IPS-15b (cell line): Measurements from ENCODE around the gene CTIF.

Source experiments
- H3K27me3 ChIP-seq: one replicate; pipeline ENCODE4 v1.6.1; 2013; ENCODE audit warnings: low read length; ENCODE audit not compliant: control insufficient read depth, insufficient read depth
- H3K36me3 ChIP-seq: one replicate; pipeline ENCODE4 v1.6.1; 2013; ENCODE audit warnings: low read length; ENCODE audit not compliant: control insufficient read depth, insufficient read depth
- H3K4me1 ChIP-seq: one replicate; pipeline ENCODE4 v1.6.1; 2013; ENCODE audit warnings: mild to moderate bottlenecking, low read length; ENCODE audit not compliant: control insufficient read depth, insufficient read depth
- H3K4me3 ChIP-seq: one replicate; pipeline ENCODE4 v1.5.1; 2013; ENCODE audit warnings: low read depth, low read length
- H3K9ac ChIP-seq: one replicate; pipeline ENCODE4 v1.6.1; 2013; ENCODE audit warnings: low read depth, mild to moderate bottlenecking, low read length
- H3K9me3 ChIP-seq: one replicate; pipeline ENCODE4 v1.6.1; 2013; ENCODE audit warnings: mild to moderate bottlenecking, low read length; ENCODE audit not compliant: control insufficient read depth, insufficient read depth

CTIF gene

GRCh38 chr18:48754559-48754958 lies 215.7 kb downstream of the CTIF start:
- peaks cover 3% of the 10 kb centered on the region for H3K36me3 ChIP-seq
- no peak overlapping the region for H3K4me3 ChIP-seq

GRCh38 chr18:48754993-48755473 lies 216.2 kb downstream of the CTIF start:
- no peak overlapping the region for H3K9ac ChIP-seq
- peaks cover 3% of the 10 kb centered on the region for H3K36me3 ChIP-seq
- H3K4me3 ChIP-seq, result no peak overlapping the region
- no peaks in the 10 kb centered on the region for H3K27me3 ChIP-seq
- H3K4me1 ChIP-seq, result no peaks in the 10 kb centered on the region
- H3K9me3 ChIP-seq, result no peaks in the 10 kb centered on the region

More at GRCh38 chr18:48754559-48754958, 215.7 kb downstream of the CTIF start:
- Histone ChIP-seq H3K27me3 (no peaks in the 10 kb centered on the region), H3K4me1 (no peaks in the 10 kb centered on the region), H3K9ac (no peak overlapping the region), H3K9me3 (no peaks in the 10 kb centered on the region)

GRCh38 chr18:48756511-48757226 lies 217.8 kb downstream of the CTIF start:
- H3K9ac ChIP-seq, result no peak overlapping the region
- no peaks in the 10 kb centered on the region for H3K27me3 ChIP-seq
- H3K36me3 ChIP-seq, result peaks cover 6% of the 10 kb centered on the region
- no peaks in the 10 kb centered on the region for H3K4me1 ChIP-seq
- no peaks in the 10 kb centered on the region for H3K9me3 ChIP-seq
- H3K4me3 ChIP-seq, result no peak overlapping the region

GRCh38 chr18:48757367-48757766 lies 218.5 kb downstream of the CTIF start:
- Histone ChIP-seq H3K9me3 (no peaks in the 10 kb centered on the region), H3K27me3 (no peaks in the 10 kb centered on the region), H3K4me1 (no peaks in the 10 kb centered on the region), H3K36me3 (peaks cover 6% of the 10 kb centered on the region), H3K4me3 (no peak overlapping the region), H3K9ac (no peak overlapping the region)

GRCh38 chr18:48757906-48758305 lies 219.1 kb downstream of the CTIF start:
- Histone ChIP-seq H3K4me1 (no peaks in the 10 kb centered on the region), H3K4me3 (no peak overlapping the region), H3K9ac (no peak overlapping the region), H3K9me3 (no peaks in the 10 kb centered on the region), H3K36me3 (peaks cover 6% of the 10 kb centered on the region), H3K27me3 (no peaks in the 10 kb centered on the region)

GRCh38 chr18:48761582-48761981 lies 222.8 kb downstream of the CTIF start:
- H3K4me1 ChIP-seq, result no peaks in the 10 kb centered on the region
- H3K9ac ChIP-seq, result no peak overlapping the region
- no peak overlapping the region for H3K4me3 ChIP-seq
- H3K9me3 ChIP-seq, result no peaks in the 10 kb centered on the region
- H3K27me3 ChIP-seq, result no peaks in the 10 kb centered on the region
- peaks cover 13% of the 10 kb centered on the region for H3K36me3 ChIP-seq

- H3K4me3 ChIP-seq, result no peak overlapping the region
These were observed 223.2 kb downstream of the CTIF start for GRCh38 chr18:48762022-48762421.

GRCh38 chr18:48762836-48763718 lies 224.2 kb downstream of the CTIF start:
- H3K9ac ChIP-seq, result no peak overlapping the region
- no peak overlapping the region for H3K4me3 ChIP-seq

More at GRCh38 chr18:48762022-48762421, 223.2 kb downstream of the CTIF start:
- no peaks in the 10 kb centered on the region for H3K27me3 ChIP-seq
- H3K9me3 ChIP-seq, result no peaks in the 10 kb centered on the region
- no peaks in the 10 kb centered on the region for H3K4me1 ChIP-seq
- peaks cover 13% of the 10 kb centered on the region for H3K36me3 ChIP-seq
- H3K9ac ChIP-seq, result no peak overlapping the region

GRCh38 chr18:48763719-48764100 lies 224.9 kb downstream of the CTIF start:
- no peak overlapping the region for H3K9ac ChIP-seq
- H3K4me3 ChIP-seq, result no peak overlapping the region
- H3K9me3 ChIP-seq, result no peaks in the 10 kb centered on the region
- H3K36me3 ChIP-seq, result peaks cover 10% of the 10 kb centered on the region
- no peaks in the 10 kb centered on the region for H3K27me3 ChIP-seq
- H3K4me1 ChIP-seq, result no peaks in the 10 kb centered on the region

More at GRCh38 chr18:48762836-48763718, 224.2 kb downstream of the CTIF start:
- Histone ChIP-seq H3K4me1 (no peaks in the 10 kb centered on the region), H3K9me3 (no peaks in the 10 kb centered on the region), H3K36me3 (peaks cover 13% of the 10 kb centered on the region), H3K27me3 (no peaks in the 10 kb centered on the region)

- Histone ChIP-seq H3K4me1 (no peaks in the 10 kb centered on the region), H3K4me3 (no peak overlapping the region), H3K9ac (no peak overlapping the region), H3K36me3 (peaks cover 10% of the 10 kb centered on the region), H3K9me3 (no peaks in the 10 kb centered on the region), H3K27me3 (no peaks in the 10 kb centered on the region)
These were observed 226.2 kb downstream of the CTIF start for GRCh38 chr18:48765053-48765452.

- Histone ChIP-seq H3K36me3 (peaks cover 10% of the 10 kb centered on the region), H3K27me3 (no peaks in the 10 kb centered on the region), H3K4me1 (no peaks in the 10 kb centered on the region), H3K9me3 (no peaks in the 10 kb centered on the region), H3K4me3 (no peak overlapping the region), H3K9ac (no peak overlapping the region)
These were observed 227.2 kb downstream of the CTIF start for GRCh38 chr18:48766026-48766425.
